IPS-15b (cell line): ENCODE measurements around the gene PCIF1.

Source experiments
- H3K27me3 ChIP-seq: one replicate; pipeline ENCODE4 v1.6.1; 2013; ENCODE audit warnings: low read length; ENCODE audit not compliant: control insufficient read depth, insufficient read depth
- H3K36me3 ChIP-seq: one replicate; pipeline ENCODE4 v1.6.1; 2013; ENCODE audit warnings: low read length; ENCODE audit not compliant: control insufficient read depth, insufficient read depth
- H3K4me1 ChIP-seq: one replicate; pipeline ENCODE4 v1.6.1; 2013; ENCODE audit warnings: mild to moderate bottlenecking, low read length; ENCODE audit not compliant: control insufficient read depth, insufficient read depth
- H3K4me3 ChIP-seq: one replicate; pipeline ENCODE4 v1.5.1; 2013; ENCODE audit warnings: low read depth, low read length
- H3K9ac ChIP-seq: one replicate; pipeline ENCODE4 v1.6.1; 2013; ENCODE audit warnings: low read depth, mild to moderate bottlenecking, low read length
- H3K9me3 ChIP-seq: one replicate; pipeline ENCODE4 v1.6.1; 2013; ENCODE audit warnings: mild to moderate bottlenecking, low read length; ENCODE audit not compliant: control insufficient read depth, insufficient read depth

Gene PCIF1

GRCh38 chr20:45957021-45957941, 22.8 kb downstream of the PCIF1 start:
- no peaks in the 10 kb centered on the region for H3K9me3 ChIP-seq
- no peaks in the 10 kb centered on the region for H3K4me1 ChIP-seq
- no peak overlapping the region for H3K9ac ChIP-seq
- H3K4me3 ChIP-seq: no peak overlapping the region
- peaks cover 54% of the 10 kb centered on the region for H3K36me3 ChIP-seq
- H3K27me3 ChIP-seq: no peaks in the 10 kb centered on the region

DNA sequence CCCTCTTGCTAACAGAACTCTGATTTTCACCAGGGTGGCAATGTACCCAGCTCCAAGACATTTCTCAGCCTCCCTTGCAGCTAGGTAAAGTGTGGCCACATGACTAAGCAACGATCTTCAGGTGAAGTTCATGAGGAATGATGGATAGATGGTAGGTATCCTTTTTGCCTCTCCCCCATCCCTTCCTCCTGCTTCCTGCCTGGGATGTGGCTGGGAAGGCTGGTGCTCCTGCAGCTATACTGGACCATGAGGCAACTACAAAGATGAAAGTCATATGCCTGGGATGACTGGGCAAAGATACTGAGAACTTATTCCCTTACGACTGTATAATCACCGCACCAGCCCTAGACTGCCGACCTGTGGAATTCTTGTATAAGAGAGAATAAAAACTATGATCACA, 24.1 kb downstream of the PCIF1 start:
- H3K27me3 ChIP-seq: no peaks in the 10 kb centered on the region
- H3K36me3 ChIP-seq: peaks cover 54% of the 10 kb centered on the region
- H3K4me1 ChIP-seq: no peaks in the 10 kb centered on the region
- H3K9me3 ChIP-seq: no peaks in the 10 kb centered on the region
- H3K4me3 ChIP-seq: no peak overlapping the region
- no peak overlapping the region for H3K9ac ChIP-seq

- no peaks in the 10 kb centered on the region for H3K4me1 ChIP-seq
- H3K36me3 ChIP-seq: peaks cover 54% of the 10 kb centered on the region
- H3K9me3 ChIP-seq: no peaks in the 10 kb centered on the region
- no peak overlapping the region for H3K9ac ChIP-seq
- H3K4me3 ChIP-seq: no peak overlapping the region
- H3K27me3 ChIP-seq: no peaks in the 10 kb centered on the region
Observed at GRCh38 chr20:45959126-45959525, 24.6 kb downstream of the PCIF1 start.

DNA sequence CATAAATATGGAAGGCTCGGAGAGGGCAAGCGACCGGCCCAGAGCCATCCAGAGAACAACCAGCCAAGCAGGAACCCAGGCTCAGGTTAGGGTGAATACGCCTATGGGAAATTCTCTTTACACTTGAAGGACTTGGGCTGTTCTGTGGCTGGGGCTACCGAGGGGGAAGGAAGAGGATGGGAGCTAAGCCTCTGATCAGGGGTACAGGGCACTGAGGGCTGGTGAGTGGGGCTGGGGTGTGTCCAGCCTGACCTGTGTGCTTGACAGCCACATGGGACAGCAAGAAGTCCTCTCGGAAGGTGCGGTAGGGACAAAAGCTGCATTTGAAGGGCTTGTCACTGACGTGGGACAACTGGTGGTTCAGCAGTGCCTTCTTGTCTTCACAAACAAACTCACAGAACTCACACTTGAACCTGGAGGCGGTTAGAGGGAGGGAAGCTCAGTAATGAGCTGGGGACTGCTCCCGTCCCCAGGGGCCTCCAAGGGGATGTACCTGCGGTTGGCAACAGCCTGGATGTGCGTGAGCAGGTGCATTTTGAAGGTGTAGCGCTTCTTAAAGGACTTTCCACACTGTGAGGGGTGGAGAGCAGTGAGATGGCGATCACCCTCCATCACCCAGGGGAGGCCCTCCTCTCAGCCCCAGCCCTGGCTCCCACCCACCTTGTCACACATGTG, 25.6 kb downstream of the PCIF1 start:
- Histone ChIP-seq H3K36me3 (peaks cover 60% of the 10 kb centered on the region), H3K27me3 (no peaks in the 10 kb centered on the region), H3K9me3 (no peaks in the 10 kb centered on the region), H3K4me1 (no peaks in the 10 kb centered on the region), H3K4me3 (no peak overlapping the region), H3K9ac (no peak overlapping the region)

DNA sequence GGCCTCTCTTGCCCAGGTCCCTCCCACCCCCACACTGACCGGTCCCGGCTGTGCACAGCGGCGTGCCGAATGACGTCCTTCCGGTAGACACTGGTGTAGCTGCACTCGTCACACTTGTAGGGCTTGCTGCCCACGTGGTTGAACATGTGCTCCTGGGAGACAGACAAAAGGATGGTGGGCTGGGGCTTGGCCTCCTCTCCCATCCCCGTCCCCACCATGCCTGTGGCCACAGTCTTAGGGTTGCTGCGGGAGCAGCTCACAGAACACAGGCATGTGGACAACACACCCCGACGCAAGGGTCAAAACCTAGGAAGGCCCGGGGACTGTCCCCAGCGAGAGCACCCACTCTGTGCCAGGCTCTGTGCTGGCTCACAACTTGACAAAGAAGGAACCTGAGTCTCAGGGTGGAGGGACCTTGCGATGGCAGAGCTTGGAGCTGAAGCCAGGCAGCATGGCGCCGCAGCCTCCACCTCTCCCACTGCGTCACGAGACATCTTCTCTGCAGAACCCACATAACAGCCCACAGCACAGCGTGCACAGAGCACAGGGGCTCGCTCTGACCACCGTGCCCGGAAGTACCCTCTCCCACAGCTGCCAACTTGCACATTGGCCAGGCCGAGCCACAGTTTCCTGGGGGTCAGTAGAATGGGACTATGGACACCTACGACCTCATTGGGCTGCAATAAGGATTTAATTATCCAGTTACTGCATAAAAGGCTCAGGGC, 27.7 kb downstream of the PCIF1 start:
- Histone ChIP-seq H3K27me3 (no peaks in the 10 kb centered on the region), H3K9me3 (no peaks in the 10 kb centered on the region), H3K9ac (no peak overlapping the region), H3K4me1 (no peaks in the 10 kb centered on the region), H3K4me3 (no peak overlapping the region), H3K36me3 (peaks cover 65% of the 10 kb centered on the region)

GRCh38 chr20:45963059-45964005, 28.8 kb downstream of the PCIF1 start:
- H3K4me1 ChIP-seq: no peaks in the 10 kb centered on the region

GRCh38 chr20:45964006-45964400, 29.5 kb downstream of the PCIF1 start:
- Histone ChIP-seq H3K36me3 (peaks cover 68% of the 10 kb centered on the region), H3K9me3 (no peaks in the 10 kb centered on the region), H3K4me3 (no peak overlapping the region), H3K4me1 (no peaks in the 10 kb centered on the region), H3K9ac (no peak overlapping the region), H3K27me3 (no peaks in the 10 kb centered on the region)

More at GRCh38 chr20:45963059-45964005, 28.8 kb downstream of the PCIF1 start:
- no peaks in the 10 kb centered on the region for H3K9me3 ChIP-seq
- H3K27me3 ChIP-seq: no peaks in the 10 kb centered on the region
- H3K36me3 ChIP-seq: peaks cover 70% of the 10 kb centered on the region
- no peak overlapping the region for H3K9ac ChIP-seq
- H3K4me3 ChIP-seq: no peak overlapping the region

DNA sequence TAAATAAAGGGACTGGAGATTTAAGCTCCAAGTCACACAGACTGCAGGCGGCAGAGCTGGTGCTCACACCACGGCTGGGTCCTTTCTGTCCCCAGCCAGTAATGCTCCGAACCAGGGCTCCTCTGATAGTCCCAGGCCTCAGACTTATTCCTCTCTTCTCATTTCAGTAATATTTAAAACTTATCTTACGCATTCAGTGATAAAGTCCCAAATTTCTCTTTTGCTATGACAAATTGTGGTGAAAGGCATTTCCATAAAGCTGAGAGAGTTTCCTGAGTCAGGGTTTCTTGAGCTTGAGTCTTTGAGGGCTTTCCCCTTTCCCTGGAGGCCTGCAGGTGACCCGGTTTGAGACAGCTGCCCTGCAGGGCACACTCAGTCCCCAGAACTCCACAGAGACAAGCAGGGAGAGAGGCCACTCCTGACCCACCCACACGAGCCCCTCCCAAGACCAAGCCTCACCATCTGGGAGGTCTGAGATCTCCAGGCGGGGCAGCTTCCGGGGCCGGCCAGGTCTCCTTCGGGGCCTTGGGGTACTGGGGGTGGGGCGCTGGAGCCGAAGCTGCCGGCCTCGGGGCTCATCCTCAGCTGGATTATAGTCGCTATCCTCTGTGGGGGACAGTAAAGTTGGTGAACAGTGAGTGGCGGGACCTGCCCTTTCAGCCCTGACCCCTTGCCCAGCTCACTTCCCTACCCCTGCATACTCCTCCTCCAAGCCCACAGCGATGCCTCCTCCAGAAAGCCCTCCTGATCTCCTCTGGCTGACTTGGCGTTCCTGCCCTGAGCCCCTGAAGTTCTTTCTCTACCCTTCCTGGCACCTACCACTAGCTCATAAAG, 30.9 kb downstream of the PCIF1 start:
- no peaks in the 10 kb centered on the region for H3K4me1 ChIP-seq
- no peak overlapping the region for H3K4me3 ChIP-seq
- no peaks in the 10 kb centered on the region for H3K27me3 ChIP-seq
- H3K9ac ChIP-seq: no peak overlapping the region
- H3K9me3 ChIP-seq: no peaks in the 10 kb centered on the region
- peaks cover 61% of the 10 kb centered on the region for H3K36me3 ChIP-seq

- Histone ChIP-seq H3K4me1 (peaks cover 2% of the 10 kb centered on the region), H3K9ac (no peak overlapping the region), H3K27me3 (no peaks in the 10 kb centered on the region), H3K9me3 (no peaks in the 10 kb centered on the region), H3K36me3 (peaks cover 42% of the 10 kb centered on the region), H3K4me3 (no peak overlapping the region)
Observed at GRCh38 chr20:45967551-45968080, 33.1 kb downstream of the PCIF1 start.

GRCh38 chr20:45968081-45968671, 33.7 kb downstream of the PCIF1 start:
- Histone ChIP-seq H3K9ac (no peak overlapping the region), H3K36me3 (peaks cover 41% of the 10 kb centered on the region), H3K4me1 (peaks cover 2% of the 10 kb centered on the region), H3K4me3 (no peak overlapping the region), H3K9me3 (no peaks in the 10 kb centered on the region), H3K27me3 (no peaks in the 10 kb centered on the region)
